HG03520 (cell line): ENCODE results near the gene RABL2A.
"Not testable (repeated sequence)": the region's sequence is repeated elsewhere in the genome, so short reads cannot be mapped to it uniquely, and the experiment has no call there.

Experiments
- ATAC-seq: cut with Tn5 transposase; IDR thresholded peaks from one replicate; pipeline ENCODE4 v1.9.1; 2021; ENCODE audit warnings: mild to moderate bottlenecking, moderate library complexity; ENCODE audit not compliant: unreplicated experiment

Gene RABL2A

DNA sequence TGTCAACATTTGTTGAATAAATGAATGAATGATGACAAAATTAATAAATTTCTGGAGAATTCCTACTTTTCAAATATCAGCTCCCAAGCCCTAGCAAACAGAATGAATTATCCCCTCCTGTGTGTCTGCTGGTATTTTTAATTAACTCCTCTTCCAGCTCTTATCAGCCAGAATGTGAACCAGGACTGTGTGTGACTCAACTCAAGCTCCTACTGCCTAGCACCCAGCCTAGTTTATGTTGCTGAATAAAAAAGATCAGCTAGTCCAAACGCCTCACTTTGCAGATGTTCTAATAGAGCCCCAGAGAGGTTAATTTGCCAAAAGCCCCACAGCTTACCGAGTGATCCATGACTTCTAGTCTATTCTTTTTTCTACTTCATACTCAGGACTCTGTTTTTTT, 50.3 kb downstream of the RABL2A start:
- ATAC-seq = no peak

DNA sequence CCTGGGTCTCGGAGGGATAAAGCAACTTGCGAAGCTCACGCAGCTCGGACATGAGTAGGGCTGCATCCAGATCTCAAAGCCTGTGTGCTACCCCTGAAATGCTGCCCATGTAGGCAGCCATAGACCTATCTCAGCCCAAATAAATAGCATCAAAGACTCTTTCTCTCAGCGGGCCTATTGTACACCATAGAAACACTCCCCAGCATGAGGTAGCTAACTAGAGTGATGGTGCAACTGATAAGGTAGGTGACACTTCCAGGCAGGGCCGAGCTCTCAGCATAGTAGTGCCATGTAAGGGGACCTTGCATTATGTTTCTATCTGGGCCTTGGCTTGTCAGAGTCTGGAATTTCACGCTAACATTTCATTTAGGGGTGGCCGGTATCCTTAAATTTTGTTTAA, 52.4 kb downstream of the RABL2A start:
- ATAC-seq = no peak

DNA sequence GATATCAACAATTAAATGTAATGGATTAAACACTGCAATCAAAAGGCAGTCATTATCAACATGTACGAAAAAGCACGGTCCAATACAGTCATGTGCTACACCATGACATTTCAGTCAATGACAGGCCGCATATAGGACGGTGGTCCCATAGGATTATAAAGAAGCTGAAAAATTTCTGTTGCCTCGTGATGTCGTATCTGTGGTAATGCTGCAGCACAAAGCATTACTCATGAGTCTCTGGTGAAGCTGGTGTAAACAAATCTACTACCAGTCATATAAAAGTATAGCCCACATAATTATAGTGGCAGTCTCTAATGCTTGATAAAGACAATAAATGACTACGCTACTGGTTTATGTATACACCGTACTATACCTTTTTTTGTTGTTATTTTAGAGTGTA, 58.4 kb downstream of the RABL2A start:
- no peak for ATAC-seq

DNA sequence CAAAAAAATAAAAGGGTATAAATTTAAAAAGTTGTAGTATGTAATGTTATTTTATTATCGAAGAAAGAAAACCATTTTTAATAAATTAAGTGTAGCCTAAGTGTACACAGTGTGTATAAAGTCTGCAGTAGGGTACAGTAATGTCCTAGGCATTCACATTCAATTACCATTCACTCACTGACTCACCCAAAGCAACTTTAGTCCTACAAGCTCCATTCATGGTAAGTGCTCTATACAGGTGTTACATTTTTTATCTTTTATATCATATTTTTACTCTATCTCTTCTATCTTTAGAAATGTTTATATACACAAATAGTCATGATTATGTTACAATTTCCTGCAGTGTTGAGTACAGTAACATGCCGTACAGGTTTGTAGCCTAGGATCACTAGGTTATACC, 59.5 kb downstream of the RABL2A start:
- no peak for ATAC-seq

DNA sequence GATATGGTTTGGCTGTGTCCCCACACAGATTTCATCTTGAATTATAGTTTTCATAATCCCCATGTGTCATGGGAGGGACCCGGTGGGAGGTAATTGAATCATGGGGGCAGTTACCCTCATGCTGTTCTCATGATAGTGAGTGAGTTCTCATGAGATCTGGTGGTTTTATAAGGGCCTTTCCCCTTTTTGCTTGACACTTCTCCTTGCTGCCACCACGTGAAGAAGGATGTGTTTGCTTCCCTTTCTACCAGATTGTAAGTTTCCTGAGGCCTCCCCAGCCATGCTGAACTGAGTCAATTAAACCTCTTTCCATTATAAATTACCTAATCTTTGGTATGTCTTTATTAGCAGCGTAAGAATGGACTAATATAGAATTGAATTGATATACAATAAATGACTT, 63.8 kb downstream of the RABL2A start:
- ATAC-seq = not testable (repeated sequence)
